T-cell (primary cell): Measurements from ENCODE around the gene GRB14. TPM values are rescaled to one million over a fixed set of nuclear protein-coding genes. Genes with fewer than 3 reads are reported as not detected.

Source experiments
- ATAC-seq, 4 experiments: fragments of 200-7000 bp in 3 of 4; fragments of 150-1000 bp in 1 of 4; cut with Tn5 transposase; replicated peaks in 1 of 4; 1 replicate in 3 of 4; 2 replicates in 1 of 4; pipeline ENCODE4 v1.10.0; 2021; ENCODE audit warnings: moderate library complexity in 3 of 4, mild to moderate bottlenecking in 2 of 4, moderate number of reproducible peaks in 1 of 4
- CTCF ChIA-PET, 2 donors: fragments of 300-600 bp; sonication (Branson Sonifier 250); formaldehyde crosslinking; loops; one replicate each; lab custom pipeline; 2022; ENCODE audit warnings: antibody characterized with exemption in 2 of 2; lab: Charles Lee
- POLR2A ChIA-PET, 2 donors: fragments of 300-600 bp; sonication (Branson Sonifier 250); formaldehyde crosslinking; loops; one replicate each; lab custom pipeline; 2022; ENCODE audit warnings: antibody characterized with exemption in 2 of 2; lab: Charles Lee
- DNase-seq, 35 experiments: peaks; one replicate each; pipeline versions ENCODE4 v3.0.0 to v3.0.0-alpha.2; 2013 to 2023
- H3K27ac ChIP-seq: one replicate; pipeline ENCODE4 v1.5.1; 2013; ENCODE audit warnings: low read length
- H3K27me3 ChIP-seq, 2 experiments: replicated peaks in 1 of 2; 1 replicate in 1 of 2; 2 replicates in 1 of 2; pipeline versions ENCODE4 v1.6.1 to v1.7.0; 2013; ENCODE audit warnings: low read length in 1 of 2, mixed read lengths in 1 of 2; ENCODE audit not compliant: control insufficient read depth in 2 of 2, insufficient read depth in 2 of 2; ENCODE audit errors: extremely low read depth in 1 of 2
- H3K36me3 ChIP-seq, 2 donors: 1 replicate in 1 of 2; 2 replicates in 1 of 2; pipeline versions ENCODE4 v1.6.1 to v1.7.0; 2013; ENCODE audit warnings: low read length in 1 of 2; ENCODE audit not compliant: control insufficient read depth in 2 of 2, insufficient read depth in 1 of 2; ENCODE audit errors: extremely low read depth in 1 of 2
- H3K4me1 ChIP-seq, 2 experiments: 1 replicate in 1 of 2; 2 replicates in 1 of 2; pipeline versions ENCODE4 v1.6.1 to v1.7.0; 2013; ENCODE audit warnings: low read length in 2 of 2, mixed read lengths in 1 of 2; ENCODE audit not compliant: insufficient read depth in 2 of 2, control insufficient read depth in 1 of 2; ENCODE audit errors: extremely low read depth in 1 of 2
- H3K4me3 ChIP-seq, 2 donors: 1 replicate in 1 of 2; 2 replicates in 1 of 2; pipeline versions ENCODE4 v1.5.1 to v1.7.0; 2013; ENCODE audit warnings: mild to moderate bottlenecking in 2 of 2, low read length in 1 of 2, moderate library complexity in 1 of 2; ENCODE audit not compliant: control insufficient read depth in 1 of 2; ENCODE audit errors: extremely low read depth in 1 of 2
- H3K9me3 ChIP-seq: 2 replicates; pipeline ENCODE4 v1.7.0; 2013
- H3K27ac Mint-ChIP-seq, 2 donors: one replicate each; pipeline ENCODE4 v1.8.0; 2020 to 2021; ENCODE audit warnings: mild to moderate bottlenecking in 2 of 2, mixed read lengths in 2 of 2
- H3K27me3 Mint-ChIP-seq, 2 donors: one replicate each; pipeline ENCODE4 v1.8.0; 2021 to 2022; ENCODE audit warnings: mixed read lengths in 2 of 2
- H3K36me3 Mint-ChIP-seq: one replicate; pipeline ENCODE4 v1.8.0; 2021; ENCODE audit warnings: mixed read lengths
- H3K4me1 Mint-ChIP-seq, 3 donors: one replicate each; pipeline ENCODE4 v1.8.0; 2020 to 2022; ENCODE audit warnings: mixed read lengths in 3 of 3, mild to moderate bottlenecking in 1 of 3
- H3K4me3 Mint-ChIP-seq, 3 donors: one replicate each; pipeline ENCODE4 v1.8.0; 2020 to 2022; ENCODE audit warnings: mild to moderate bottlenecking in 3 of 3, mixed read lengths in 3 of 3, moderate library complexity in 3 of 3
- H3K9me3 Mint-ChIP-seq, 3 donors: one replicate each; pipeline ENCODE4 v1.8.0; 2020 to 2022; ENCODE audit warnings: mixed read lengths in 3 of 3
- WGBS: methylation state at CpG from one replicate; pipeline ENCODE4 v1.1.5; 2013; ENCODE audit warnings: missing lambda C conversion rate; ENCODE audit not compliant: insufficient coverage; 5-methylcytosine and 5-hydroxymethylcytosine counted together
- total RNA-seq, 35 experiments: library from RNA in 6 of 35; stranded (reverse) in 6 of 35; fragments of 120-200 nt in 1 of 35; gene quantifications; one replicate each; pipeline versions ENCODE4 v1.2.1 to v1.2.4 and lab custom pipeline; 2013 to 2026

GRB14 gene
- total RNA-seq, 5 donors from 2014 or later (not counting 1 experiment from before 2014, with no cell fraction given), result not detected

- DNase-seq, result no peak
- peaks cover 0 to 3% (median 2%) of the 10 kb centered on the region in 3 donors for H3K9me3 Mint-ChIP-seq
- WGBS, result no CpG with 5 or more reads among the region's 2 CpGs
- Histone ChIP-seq H3K36me3 (no peaks in the 10 kb centered on the region), H3K27me3 (no peaks in the 10 kb centered on the region), H3K4me3 (no peak overlapping the region), H3K9me3 (no peaks in the 10 kb centered on the region), H3K4me1 (no peaks in the 10 kb centered on the region), H3K27ac (no peak overlapping the region)
- peaks cover 0 to 2% of the 10 kb centered on the region in 2 donors for H3K27me3 Mint-ChIP-seq
- no peak for ATAC-seq
- H3K4me3 Mint-ChIP-seq, result no peak overlapping the region
- POLR2A ChIA-PET, result no interaction called here
- no peaks in the 10 kb centered on the region for H3K36me3 Mint-ChIP-seq
- no peak overlapping the region for H3K27ac Mint-ChIP-seq
- no peaks in the 10 kb centered on the region for H3K4me1 Mint-ChIP-seq
- CTCF ChIA-PET, result no interaction called here
Observed at GRCh38 chr2:164458792-164459191, 162.5 kb downstream of the GRB14 start.

- WGBS, result no CpG with 5 or more reads among the region's 1 CpG
- Mint-ChIP-seq H3K27ac (no peak overlapping the region), H3K4me3 (no peak overlapping the region), H3K27me3 (peaks cover 0 to 2% of the 10 kb centered on the region in 2 donors), H3K4me1 (no peaks in the 10 kb centered on the region), H3K9me3 (peaks cover 0 to 3% (median 2%) of the 10 kb centered on the region in 3 donors), H3K36me3 (no peaks in the 10 kb centered on the region)
- no peaks in the 10 kb centered on the region for H3K27me3 ChIP-seq
- DNase-seq (no peak), ATAC-seq (no peak)
- POLR2A ChIA-PET, result no interaction called here
- H3K4me3 ChIP-seq, result no peak overlapping the region
- no peaks in the 10 kb centered on the region for H3K9me3 ChIP-seq
- CTCF ChIA-PET, result no interaction called here
- H3K27ac ChIP-seq, result no peak overlapping the region
- H3K36me3 ChIP-seq, result no peaks in the 10 kb centered on the region
- H3K4me1 ChIP-seq, result no peaks in the 10 kb centered on the region
Observed at GRCh38 chr2:164457271-164457670, 164.0 kb downstream of the GRB14 start.

- Mint-ChIP-seq H3K4me1 (no peaks in the 10 kb centered on the region), H3K36me3 (no peaks in the 10 kb centered on the region), H3K9me3 (peaks cover 0 to 3% (median 2%) of the 10 kb centered on the region in 3 donors), H3K27me3 (peaks cover 0 to 2% of the 10 kb centered on the region in 2 donors), H3K4me3 (no peak overlapping the region), H3K27ac (no peak overlapping the region)
- Histone ChIP-seq H3K27ac (no peak overlapping the region), H3K4me1 (no peaks in the 10 kb centered on the region), H3K9me3 (no peaks in the 10 kb centered on the region), H3K27me3 (no peaks in the 10 kb centered on the region), H3K4me3 (no peak overlapping the region), H3K36me3 (no peaks in the 10 kb centered on the region)
- no peak for ATAC-seq
- 33% methylated on average over 3 of the region's 4 CpGs for WGBS
- ChIA-PET POLR2A (no interaction called here), CTCF (no interaction called here)
- DNase-seq, result no peak
Observed at GRCh38 chr2:164456619-164457018, 164.7 kb downstream of the GRB14 start.

- no peaks in the 10 kb centered on the region for H3K27me3 ChIP-seq
- H3K4me3 Mint-ChIP-seq, result no peak overlapping the region
- peaks cover 0 to 2% of the 10 kb centered on the region in 2 donors for H3K27me3 Mint-ChIP-seq
- H3K4me1 ChIP-seq, result no peaks in the 10 kb centered on the region
- ATAC-seq (no peak), DNase-seq (no peak)
- ChIA-PET CTCF (no interaction called here), POLR2A (no interaction called here)
- no peaks in the 10 kb centered on the region for H3K9me3 ChIP-seq
- H3K27ac Mint-ChIP-seq, result no peak overlapping the region
- H3K4me1 Mint-ChIP-seq, result no peaks in the 10 kb centered on the region
- H3K9me3 Mint-ChIP-seq, result peaks cover 0 to 4% (median 3%) of the 10 kb centered on the region in 3 donors
- H3K27ac ChIP-seq, result no peak overlapping the region
- no peaks in the 10 kb centered on the region for H3K36me3 ChIP-seq
- WGBS, result 33% methylated on average over 1 of the region's 5 CpGs
- H3K4me3 ChIP-seq, result no peak overlapping the region
- H3K36me3 Mint-ChIP-seq, result no peaks in the 10 kb centered on the region
Observed at GRCh38 chr2:164453656-164454305, 167.5 kb downstream of the GRB14 start.

- ATAC-seq (no peak), DNase-seq (no peak)
- Histone ChIP-seq H3K36me3 (no peaks in the 10 kb centered on the region), H3K9me3 (no peaks in the 10 kb centered on the region), H3K4me3 (no peak overlapping the region), H3K4me1 (no peaks in the 10 kb centered on the region), H3K27me3 (no peaks in the 10 kb centered on the region), H3K27ac (no peak overlapping the region)
- POLR2A ChIA-PET, result no interaction called here
- Mint-ChIP-seq H3K4me1 (no peaks in the 10 kb centered on the region), H3K27me3 (no peaks in the 10 kb centered on the region), H3K9me3 (peaks cover 0 to 4% (median 0%) of the 10 kb centered on the region in 3 donors), H3K27ac (no peak overlapping the region), H3K36me3 (no peaks in the 10 kb centered on the region), H3K4me3 (no peak overlapping the region)
- WGBS, result 100% methylated on average over 1 of the region's 2 CpGs
- CTCF ChIA-PET, result no interaction called here
Observed at GRCh38 chr2:164450278-164450677, 171.0 kb downstream of the GRB14 start.

- Mint-ChIP-seq H3K4me1 (no peaks in the 10 kb centered on the region), H3K27me3 (no peaks in the 10 kb centered on the region), H3K36me3 (no peaks in the 10 kb centered on the region), H3K4me3 (no peak overlapping the region), H3K9me3 (peaks cover 0 to 4% (median 0%) of the 10 kb centered on the region in 3 donors), H3K27ac (no peak overlapping the region)
- H3K27ac ChIP-seq, result no peak overlapping the region
- no peak overlapping the region for H3K4me3 ChIP-seq
- no peaks in the 10 kb centered on the region for H3K4me1 ChIP-seq
- ChIA-PET POLR2A (no interaction called here), CTCF (no interaction called here)
- H3K27me3 ChIP-seq, result no peaks in the 10 kb centered on the region
- ATAC-seq (no peak), DNase-seq (no peak)
- no peaks in the 10 kb centered on the region for H3K36me3 ChIP-seq
- 64% methylated on average over 4 of the region's 5 CpGs for WGBS
- H3K9me3 ChIP-seq, result no peaks in the 10 kb centered on the region
Observed at GRCh38 chr2:164449706-164450105, 171.6 kb downstream of the GRB14 start.
